Effector CD8-positive, alpha-beta T cell (primary cell): ENCODE measurements around the gene SUGP1.
"Not testable (repeated sequence)": the region's sequence is repeated elsewhere in the genome, so short reads cannot be mapped to it uniquely, and the experiment has no call there.

Experiments
- DNase-seq: peaks from one replicate; lab custom pipeline; 2025; lab: John Stamatoyannopoulos, UW

SUGP1 gene

GRCh38 chr19:19262190-19263057, 57.9 kb downstream of the SUGP1 start:
- no peak for DNase-seq

DNA sequence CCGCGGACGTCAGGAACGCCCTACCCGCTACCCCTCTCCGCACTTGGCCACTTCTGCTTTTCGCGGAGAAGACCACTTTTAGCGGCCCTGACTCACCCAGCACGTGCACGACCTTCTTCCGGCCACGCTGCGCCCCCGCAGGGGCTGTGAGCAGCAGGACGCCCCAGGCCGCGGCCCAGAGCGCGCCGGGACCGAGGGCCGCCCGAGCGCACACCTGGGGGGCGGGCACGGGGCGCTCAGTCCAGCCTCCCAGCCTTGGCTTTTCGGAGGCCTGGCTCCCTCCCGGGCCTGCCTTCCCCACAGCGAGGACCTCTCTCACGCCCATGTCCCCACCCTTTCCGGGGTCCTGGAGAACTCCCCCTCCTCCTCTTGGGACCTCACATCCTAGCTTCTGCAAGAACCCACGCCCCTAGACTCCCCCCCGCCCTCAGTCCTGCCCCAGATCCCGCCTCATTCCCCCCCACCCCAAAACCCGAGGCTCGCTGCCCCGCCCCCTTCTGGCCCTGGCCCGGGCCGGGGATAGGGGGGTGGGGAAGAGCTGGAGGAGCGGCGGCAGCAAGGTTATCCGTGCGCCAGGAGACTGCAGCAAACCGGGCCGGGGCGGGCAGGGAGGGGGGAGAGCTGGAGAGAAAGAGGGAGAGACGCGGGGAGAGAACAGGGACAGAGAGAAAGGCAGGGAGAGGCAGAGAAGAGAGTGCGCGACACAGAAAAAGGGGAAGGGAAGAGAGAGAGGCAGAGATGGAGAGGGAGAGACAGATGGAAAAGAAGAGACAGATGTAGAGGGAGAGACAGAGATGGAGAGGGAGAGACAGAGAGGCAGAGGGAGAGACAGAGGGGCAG, 58.7 kb downstream of the SUGP1 start:
- no peak for DNase-seq

- DNase-seq: no peak
Measured at GRCh38 chr19:19260417-19261214, 59.7 kb downstream of the SUGP1 start.

DNA sequence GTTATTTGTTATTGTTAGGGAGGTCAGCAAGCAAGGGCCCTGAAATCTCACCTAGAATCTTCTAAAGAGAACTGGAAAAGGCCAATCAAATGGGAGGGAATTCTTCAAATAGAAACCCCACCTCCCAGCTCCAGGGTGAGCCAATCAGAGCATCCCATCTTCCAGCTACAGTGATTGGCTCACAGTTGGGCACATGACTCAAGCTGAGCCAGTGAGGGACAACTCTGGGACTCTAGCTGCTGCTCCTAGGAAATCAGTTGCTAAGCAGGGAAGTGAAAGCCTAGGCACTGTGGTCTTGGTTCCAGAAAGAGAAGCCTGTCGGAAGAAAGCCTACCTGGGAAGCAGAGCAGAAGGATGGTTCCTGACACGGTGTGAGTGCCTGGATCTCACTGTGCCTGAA, 60.6 kb downstream of the SUGP1 start:
- DNase-seq: no peak

- no peak for DNase-seq
Measured at GRCh38 chr19:19258589-19259338, 61.5 kb downstream of the SUGP1 start.

GRCh38 chr19:19257836-19258588, 62.3 kb downstream of the SUGP1 start:
- no peak for DNase-seq

- no peak for DNase-seq
Measured at GRCh38 chr19:19257137-19257536, 63.2 kb downstream of the SUGP1 start.

DNA sequence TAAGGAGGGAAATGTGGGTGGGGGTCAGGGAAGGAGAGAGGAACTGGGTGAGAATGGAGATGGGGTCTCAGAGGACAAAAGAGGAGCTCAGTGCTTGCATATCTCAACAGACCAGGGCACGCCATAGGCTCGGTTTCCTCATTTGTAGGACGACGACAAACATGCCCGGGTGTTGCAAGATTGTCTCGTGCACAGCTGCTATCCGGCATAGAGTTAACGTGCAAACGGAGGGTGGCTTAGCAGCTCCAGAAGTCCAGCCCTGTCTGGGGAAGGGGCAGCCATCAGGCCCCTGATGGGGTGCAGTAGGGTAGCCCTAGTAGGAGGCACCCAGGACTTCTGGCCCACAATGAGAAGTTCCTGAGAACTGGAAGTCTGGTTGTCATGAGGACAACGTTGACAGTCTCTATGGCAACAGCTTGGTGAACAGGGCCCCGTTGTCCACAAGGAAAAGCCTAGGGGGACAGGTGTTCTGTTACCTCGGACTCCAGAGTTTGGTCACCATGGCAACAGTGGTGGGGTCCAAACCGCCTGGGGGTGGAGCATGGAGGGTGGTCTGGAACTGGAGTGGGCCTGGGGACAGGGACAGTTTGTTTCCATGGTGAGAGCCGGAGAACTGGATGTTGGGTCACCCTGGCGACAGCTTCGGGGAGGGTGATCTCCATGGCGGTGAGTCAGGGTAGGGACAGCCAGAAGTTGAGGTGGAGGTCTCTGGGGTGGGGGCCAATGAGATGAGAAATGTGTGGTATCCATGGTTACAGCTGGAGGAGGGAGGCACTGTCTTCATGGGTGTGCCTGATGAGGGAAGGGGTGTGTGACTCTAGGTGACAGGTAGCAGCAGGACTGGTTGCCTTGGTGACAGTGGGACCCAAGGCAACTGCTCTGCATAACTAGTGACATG, 64.0 kb downstream of the SUGP1 start:
- no peak for DNase-seq

- not testable (repeated sequence) for DNase-seq
Measured at GRCh38 chr19:19253409-19253808, 66.9 kb downstream of the SUGP1 start.

- DNase-seq: no peak
Measured at GRCh38 chr19:19250196-19250801, 70.0 kb downstream of the SUGP1 start.

DNA sequence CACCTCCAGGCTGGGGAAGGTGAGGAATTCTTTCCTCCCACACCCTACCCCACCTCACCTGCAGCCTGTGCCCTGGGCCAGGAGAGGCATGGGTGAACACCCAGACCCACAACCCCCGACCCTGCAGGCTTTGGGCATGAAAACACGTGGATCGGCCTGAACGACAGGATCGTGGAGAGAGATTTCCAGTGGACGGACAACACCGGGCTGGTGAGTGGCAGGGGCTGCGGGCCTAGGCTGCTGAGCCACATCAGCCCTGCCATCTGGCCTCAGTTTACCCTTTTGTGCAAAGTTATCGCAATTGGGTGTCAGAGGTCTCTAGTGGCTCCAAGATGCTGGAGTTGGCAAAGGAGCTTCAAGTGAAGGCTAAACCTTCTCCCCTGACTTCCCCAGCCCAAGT, 79.8 kb downstream of the SUGP1 start:
- DNase-seq: no peak

- no peak for DNase-seq
Measured at GRCh38 chr19:19239675-19240074, 80.6 kb downstream of the SUGP1 start.

GRCh38 chr19:19238126-19238894, 82.0 kb downstream of the SUGP1 start:
- no peak for DNase-seq

DNA sequence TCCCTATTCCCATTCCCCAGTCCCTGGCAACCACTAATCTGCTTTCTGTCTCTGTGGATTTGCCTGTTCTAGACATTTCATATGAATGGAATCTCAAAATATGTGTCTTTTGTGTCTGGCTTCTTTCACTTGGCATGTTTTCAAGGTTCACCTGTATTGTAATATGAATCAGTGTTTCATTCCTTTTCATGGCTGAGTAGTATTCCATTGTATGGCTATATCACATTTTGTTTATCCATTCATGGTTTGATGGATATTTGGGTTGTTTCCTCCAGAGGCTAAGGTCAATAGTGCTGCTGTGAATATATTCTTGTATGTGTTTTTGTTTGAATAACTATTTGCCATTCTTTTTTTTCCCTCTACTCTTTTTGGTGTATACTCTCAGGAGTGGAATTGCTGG, 84.1 kb downstream of the SUGP1 start:
- DNase-seq: no peak

- DNase-seq: no peak
Measured at GRCh38 chr19:19234220-19234816, 86.0 kb downstream of the SUGP1 start.

DNA sequence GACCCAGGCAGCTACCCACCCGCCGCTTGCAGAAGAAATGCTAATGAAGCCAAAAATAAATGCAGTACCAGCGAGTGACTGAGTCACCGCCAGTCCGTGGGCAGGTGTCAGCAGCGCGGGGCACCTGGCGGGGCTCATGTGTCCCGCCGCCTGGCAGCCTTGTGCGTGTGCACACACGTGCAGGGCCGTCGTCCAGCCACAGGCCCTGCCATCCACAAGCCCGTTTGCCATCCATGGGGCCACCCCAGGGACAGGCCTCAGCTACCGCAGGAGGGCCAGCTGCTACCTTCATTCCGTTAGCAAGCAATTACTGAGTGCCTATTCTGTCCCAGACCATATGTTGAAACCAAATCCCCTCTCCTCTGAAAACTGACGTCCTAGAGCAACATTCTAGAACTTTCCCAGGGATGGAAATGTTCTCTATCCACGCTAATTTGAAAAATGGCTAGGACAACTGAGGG, 88.0 kb downstream of the SUGP1 start:
- DNase-seq: no peak

DNA sequence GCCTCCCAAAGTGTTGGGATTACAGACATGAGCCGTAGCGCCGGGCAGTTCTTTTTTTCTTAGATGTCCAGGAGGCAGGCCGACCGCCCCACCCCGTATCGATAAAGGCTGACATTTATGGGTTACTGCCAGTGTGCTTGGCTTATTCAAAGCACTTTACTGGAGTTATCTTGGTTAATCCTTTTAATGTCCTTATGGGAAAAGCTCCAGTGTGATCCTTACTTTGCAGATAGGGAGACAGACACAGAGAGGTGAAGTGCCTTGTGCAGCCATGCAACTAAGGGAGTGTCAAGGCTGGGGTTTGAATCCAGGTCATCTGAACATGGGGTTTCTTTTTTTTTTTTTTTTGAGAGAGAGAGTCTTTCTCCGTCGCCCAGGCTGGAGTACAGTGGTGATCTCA, 89.3 kb downstream of the SUGP1 start:
- no peak for DNase-seq

- DNase-seq: no peak
Measured at GRCh38 chr19:19229701-19230100, 90.6 kb downstream of the SUGP1 start.
